Dendritic cell treated with granulocyte-macrophage colony-stimulating factor and Interleukin-4, amounts not matched to agents 40 ng/mL and 50 ng/mL, for 4 days (primary cell): ENCODE data around the gene SLA2.
"Not testable (repeated sequence)": the region's sequence is repeated elsewhere in the genome, so short reads cannot be mapped to it uniquely, and the experiment has no call there.

Experiments
- H3K27ac Mint-ChIP-seq: one replicate; pipeline ENCODE4 v1.8.0; 2022; ENCODE audit warnings: mild to moderate bottlenecking, mixed read lengths
- H3K27me3 Mint-ChIP-seq: one replicate; pipeline ENCODE4 v1.8.0; 2022; ENCODE audit warnings: mild to moderate bottlenecking, mixed read lengths
- H3K36me3 Mint-ChIP-seq: one replicate; pipeline ENCODE4 v1.8.0; 2022; ENCODE audit warnings: low read depth, mixed read lengths
- H3K4me1 Mint-ChIP-seq: one replicate; pipeline ENCODE4 v1.8.0; 2022; ENCODE audit warnings: low read depth, mixed read lengths
- H3K4me3 Mint-ChIP-seq: one replicate; pipeline ENCODE4 v1.8.0; 2022; ENCODE audit warnings: mild to moderate bottlenecking, moderate library complexity, mixed read lengths
- H3K9me3 Mint-ChIP-seq: one replicate; pipeline ENCODE4 v1.8.0; 2022; ENCODE audit warnings: mixed read lengths
- intact Hi-C: fragments of 100-400 bp; cut with micrococcal nuclease; formaldehyde crosslinking; loops from one replicate; pipeline ENCODE4 v1.15.0; 2022

The SLA2 gene

GRCh38 chr20:36645998-36646397, at the start of gene SLA2:
Gene SLA2, minus strand, starts transcription at chr20:36646196. Its CDS starts 4,861 bp downstream, at chr20:36641335.
- intact Hi-C loops: no loop called here
- H3K9me3 Mint-ChIP-seq: no peaks in the 10 kb centered on the region
- peaks cover 12% of the 10 kb centered on the region for H3K4me1 Mint-ChIP-seq
- H3K4me3 Mint-ChIP-seq: no peak within 1 kb of the TSS
- H3K27me3 Mint-ChIP-seq: no peaks in the 10 kb centered on the region
- peaks cover 1% of the 10 kb centered on the region for H3K36me3 Mint-ChIP-seq
- H3K27ac Mint-ChIP-seq: peak within 1 kb of the TSS; percentile 11

- H3K4me3 Mint-ChIP-seq, H3K4me1 Mint-ChIP-seq, H3K36me3 Mint-ChIP-seq, H3K27ac Mint-ChIP-seq, H3K27me3 Mint-ChIP-seq, H3K9me3 Mint-ChIP-seq, intact Hi-C loops: not testable (repeated sequence)
These were observed 49.5 kb upstream of the SLA2 start for GRCh38 chr20:36695467-36695866.

- H3K4me3 Mint-ChIP-seq: no peak overlapping the region
- H3K4me1 Mint-ChIP-seq: no peaks in the 10 kb centered on the region
- H3K27me3 Mint-ChIP-seq: no peaks in the 10 kb centered on the region
- intact Hi-C loops: no loop called here
- H3K36me3 Mint-ChIP-seq: peaks cover 21% of the 10 kb centered on the region
- H3K9me3 Mint-ChIP-seq: no peaks in the 10 kb centered on the region
- H3K27ac Mint-ChIP-seq: no peak overlapping the region
These were observed 42.6 kb upstream of the SLA2 start for GRCh38 chr20:36688630-36689029.

GRCh38 chr20:36687850-36688249, 41.9 kb upstream of the SLA2 start:
- Mint-ChIP-seq H3K36me3 (peaks cover 24% of the 10 kb centered on the region), H3K9me3 (no peaks in the 10 kb centered on the region), H3K4me3 (no peak overlapping the region), H3K27me3 (no peaks in the 10 kb centered on the region), H3K4me1 (no peaks in the 10 kb centered on the region), H3K27ac (no peak overlapping the region)
- intact Hi-C loops: no loop called here

- Mint-ChIP-seq H3K36me3 (peaks cover 33% of the 10 kb centered on the region), H3K9me3 (no peaks in the 10 kb centered on the region), H3K27me3 (no peaks in the 10 kb centered on the region), H3K27ac (no peak overlapping the region), H3K4me1 (no peaks in the 10 kb centered on the region), H3K4me3 (no peak overlapping the region)
- intact Hi-C loops: no loop called here
These were observed 40.9 kb upstream of the SLA2 start for GRCh38 chr20:36686944-36687343.

- Mint-ChIP-seq H3K27me3 (no peaks in the 10 kb centered on the region), H3K36me3 (peaks cover 35% of the 10 kb centered on the region), H3K4me3 (no peak overlapping the region), H3K4me1 (no peaks in the 10 kb centered on the region), H3K9me3 (no peaks in the 10 kb centered on the region), H3K27ac (no peak overlapping the region)
- intact Hi-C loops: no loop called here
These were observed 40.5 kb upstream of the SLA2 start for GRCh38 chr20:36686504-36686903.

- no peaks in the 10 kb centered on the region for H3K4me1 Mint-ChIP-seq
These were observed 38.8 kb upstream of the SLA2 start for GRCh38 chr20:36684747-36685146.

GRCh38 chr20:36682311-36682710, 36.3 kb upstream of the SLA2 start:
- Mint-ChIP-seq H3K27me3 (no peaks in the 10 kb centered on the region), H3K4me1 (no peaks in the 10 kb centered on the region), H3K27ac (no peak overlapping the region), H3K36me3 (peaks cover 50% of the 10 kb centered on the region), H3K9me3 (peaks cover 10% of the 10 kb centered on the region), H3K4me3 (no peak overlapping the region)
- intact Hi-C loops: no loop called here

More at GRCh38 chr20:36684747-36685146, 38.8 kb upstream of the SLA2 start:
- H3K9me3 Mint-ChIP-seq: no peaks in the 10 kb centered on the region
- H3K36me3 Mint-ChIP-seq: peaks cover 44% of the 10 kb centered on the region
- H3K27ac Mint-ChIP-seq: no peak overlapping the region
- H3K4me3 Mint-ChIP-seq: no peak overlapping the region
- H3K27me3 Mint-ChIP-seq: no peaks in the 10 kb centered on the region
- intact Hi-C loops: no loop called here

GRCh38 chr20:36677422-36677771, 31.4 kb upstream of the SLA2 start:
- Mint-ChIP-seq H3K27me3 (no peaks in the 10 kb centered on the region), H3K4me3 (no peak overlapping the region), H3K36me3 (peaks cover 41% of the 10 kb centered on the region), H3K9me3 (peaks cover 12% of the 10 kb centered on the region), H3K4me1 (no peaks in the 10 kb centered on the region), H3K27ac (no peak overlapping the region)
- intact Hi-C loops: no loop called here

- no peaks in the 10 kb centered on the region for H3K27me3 Mint-ChIP-seq
- intact Hi-C loops: no loop called here
- H3K36me3 Mint-ChIP-seq: peaks cover 35% of the 10 kb centered on the region
These were observed 30.9 kb upstream of the SLA2 start for GRCh38 chr20:36676701-36677421.

GRCh38 chr20:36675545-36675944, 29.5 kb upstream of the SLA2 start:
- H3K27ac Mint-ChIP-seq, H3K4me3 Mint-ChIP-seq, H3K27me3 Mint-ChIP-seq, intact Hi-C loops, H3K4me1 Mint-ChIP-seq: not testable (repeated sequence)
- Mint-ChIP-seq H3K9me3 (peaks cover 12% of the 10 kb centered on the region), H3K36me3 (peaks cover 37% of the 10 kb centered on the region)

More at GRCh38 chr20:36676701-36677421, 30.9 kb upstream of the SLA2 start:
- Mint-ChIP-seq H3K4me1 (no peaks in the 10 kb centered on the region), H3K4me3 (no peak overlapping the region), H3K9me3 (peaks cover 12% of the 10 kb centered on the region), H3K27ac (no peak overlapping the region)

GRCh38 chr20:36672991-36673390, 27.0 kb upstream of the SLA2 start:
- intact Hi-C loops: no loop called here
- no peaks in the 10 kb centered on the region for H3K4me1 Mint-ChIP-seq
- peaks cover 41% of the 10 kb centered on the region for H3K36me3 Mint-ChIP-seq

GRCh38 chr20:36670665-36671357, 24.8 kb upstream of the SLA2 start:
- Mint-ChIP-seq H3K27ac (no peak overlapping the region), H3K27me3 (no peaks in the 10 kb centered on the region), H3K4me1 (no peaks in the 10 kb centered on the region), H3K4me3 (no peak overlapping the region), H3K9me3 (no peaks in the 10 kb centered on the region), H3K36me3 (peaks cover 36% of the 10 kb centered on the region)
- intact Hi-C loops: no loop called here

More at GRCh38 chr20:36672991-36673390, 27.0 kb upstream of the SLA2 start:
- no peak overlapping the region for H3K27ac Mint-ChIP-seq
- H3K4me3 Mint-ChIP-seq: no peak overlapping the region
- peaks cover 8% of the 10 kb centered on the region for H3K9me3 Mint-ChIP-seq
- H3K27me3 Mint-ChIP-seq: no peaks in the 10 kb centered on the region

GRCh38 chr20:36666181-36666740, 20.3 kb upstream of the SLA2 start:
- intact Hi-C loops: no loop called here
- Mint-ChIP-seq H3K4me3 (no peak overlapping the region), H3K4me1 (peaks cover 10% of the 10 kb centered on the region), H3K36me3 (peaks cover 47% of the 10 kb centered on the region), H3K9me3 (no peaks in the 10 kb centered on the region), H3K27me3 (no peaks in the 10 kb centered on the region), H3K27ac (no peak overlapping the region)
